Measurements from ENCODE around the gene RETN.

Gene RETN

DNA sequence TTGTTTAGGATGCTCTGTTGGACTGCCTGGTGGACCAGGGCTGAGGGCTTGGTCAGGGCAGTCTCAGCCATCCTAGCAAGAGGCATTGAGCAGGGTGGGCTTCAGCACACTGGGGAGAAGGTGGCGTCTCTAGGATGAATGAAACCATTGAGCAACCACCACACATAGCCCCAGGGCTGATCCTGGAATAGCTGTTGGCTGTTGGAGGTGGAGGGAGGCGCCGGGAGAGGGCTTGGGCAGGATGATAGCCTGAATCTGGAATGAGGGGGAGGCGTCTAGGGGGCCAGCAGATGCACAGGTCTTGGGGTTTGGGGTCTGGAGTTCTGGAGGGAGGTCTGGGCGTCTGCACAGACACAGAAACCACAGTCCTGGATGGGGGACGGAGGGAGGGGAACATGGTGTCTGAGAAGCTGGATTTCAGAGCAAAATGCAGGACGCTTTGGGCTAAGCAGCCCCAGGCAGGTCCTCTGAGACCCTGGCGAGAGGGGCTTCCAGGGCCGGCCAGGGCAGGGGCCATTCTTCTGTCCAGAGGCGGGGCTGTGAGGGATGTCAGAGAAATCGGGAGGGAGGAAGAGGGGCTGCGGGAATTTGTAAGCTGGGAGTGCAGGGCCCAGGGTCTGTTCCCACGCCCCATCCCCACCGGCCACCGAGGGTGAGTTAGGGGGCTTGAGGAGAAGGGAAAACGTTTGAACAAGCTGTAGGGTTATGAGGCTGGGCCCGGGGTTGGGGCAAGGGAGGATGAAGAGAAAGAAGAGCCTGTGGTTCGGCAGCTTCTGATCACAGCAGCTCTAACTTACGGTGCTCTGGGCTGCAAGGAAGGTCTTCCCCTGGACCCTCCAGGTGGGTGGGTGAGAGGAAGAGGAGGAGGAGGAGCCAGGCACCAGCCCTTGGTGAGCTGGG, 16.9 kb downstream of the RETN start:
- DNase-seq, result no peak

DNA sequence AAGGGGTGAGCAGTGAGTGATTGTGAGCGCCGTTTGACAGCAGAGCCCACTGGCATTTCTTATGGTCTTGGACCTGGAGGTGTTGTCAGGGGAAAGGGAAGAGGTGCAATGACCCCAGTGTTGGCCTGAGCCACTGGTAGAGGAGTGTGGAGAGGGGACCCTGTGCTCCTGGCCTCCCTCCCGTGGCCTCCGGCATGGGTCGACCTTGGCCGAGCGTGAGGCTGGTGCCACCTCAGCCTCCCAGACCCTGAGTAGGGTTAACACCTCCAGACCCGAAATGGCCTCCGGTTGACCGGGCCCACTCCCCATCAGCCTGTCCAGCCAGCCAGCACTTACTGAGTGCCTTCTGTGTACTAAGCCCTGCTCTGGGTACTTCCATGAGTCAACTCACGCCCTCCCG, 18.3 kb downstream of the RETN start:
- no peak for DNase-seq

DNA sequence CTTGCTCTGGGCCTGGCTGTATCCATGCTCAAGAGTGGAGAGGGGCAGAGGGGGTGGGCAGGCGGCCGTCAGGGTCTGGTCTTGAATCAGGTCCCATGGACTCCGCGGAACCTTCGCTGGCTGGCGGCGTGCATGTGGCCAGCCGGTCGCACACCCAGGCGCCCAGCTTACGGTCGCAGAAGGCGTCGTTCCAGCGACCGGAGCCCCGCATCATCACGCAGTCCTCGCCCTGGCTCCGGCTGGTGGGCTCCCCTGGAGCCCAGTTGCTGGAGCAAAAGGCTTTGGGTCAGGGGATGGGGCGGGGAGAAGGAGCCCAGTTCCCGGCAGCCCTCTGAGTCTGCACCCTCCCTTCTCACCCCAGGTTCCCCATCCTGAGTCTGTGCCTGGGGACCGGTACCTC, 20.3 kb downstream of the RETN start:
- no peak for DNase-seq

DNA sequence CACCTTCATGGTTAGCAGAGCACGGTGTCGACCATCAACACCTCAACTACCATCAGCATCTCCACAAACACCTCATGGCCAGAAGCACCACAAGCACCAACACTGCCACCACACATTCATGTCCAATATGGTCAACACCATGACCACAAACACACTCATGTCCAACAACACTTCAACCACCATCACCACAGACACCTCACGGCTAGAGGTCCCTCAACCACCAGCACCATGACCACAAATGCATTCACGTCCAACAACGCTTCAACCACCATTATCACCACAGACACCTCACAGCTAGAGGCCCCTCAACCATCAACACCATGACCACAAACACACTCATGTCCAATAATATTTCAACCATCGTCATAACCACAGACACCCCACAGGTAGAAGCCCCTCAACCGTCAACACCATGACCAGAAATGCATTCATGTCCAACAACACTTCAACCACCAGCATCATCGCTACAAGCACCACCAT, 22.0 kb downstream of the RETN start:
- no peak for DNase-seq

DNA sequence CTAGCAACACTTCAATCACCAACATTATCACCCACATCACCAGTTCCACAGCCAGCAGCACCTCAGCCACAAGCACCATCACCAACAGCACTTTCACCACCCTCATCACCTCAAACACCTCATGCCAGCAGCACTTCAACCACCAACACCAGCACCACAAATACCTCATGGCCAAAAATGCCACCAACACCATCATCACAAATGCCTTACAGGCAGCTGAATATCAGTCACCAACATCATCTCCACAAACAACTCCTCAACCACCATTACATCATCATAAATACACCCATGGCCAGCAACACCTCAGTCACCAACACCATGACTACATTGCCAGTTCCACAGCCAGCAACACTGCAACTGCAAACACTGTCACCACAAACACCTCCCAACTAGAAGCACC, 22.6 kb downstream of the RETN start:
- DNase-seq, result no peak

DNA sequence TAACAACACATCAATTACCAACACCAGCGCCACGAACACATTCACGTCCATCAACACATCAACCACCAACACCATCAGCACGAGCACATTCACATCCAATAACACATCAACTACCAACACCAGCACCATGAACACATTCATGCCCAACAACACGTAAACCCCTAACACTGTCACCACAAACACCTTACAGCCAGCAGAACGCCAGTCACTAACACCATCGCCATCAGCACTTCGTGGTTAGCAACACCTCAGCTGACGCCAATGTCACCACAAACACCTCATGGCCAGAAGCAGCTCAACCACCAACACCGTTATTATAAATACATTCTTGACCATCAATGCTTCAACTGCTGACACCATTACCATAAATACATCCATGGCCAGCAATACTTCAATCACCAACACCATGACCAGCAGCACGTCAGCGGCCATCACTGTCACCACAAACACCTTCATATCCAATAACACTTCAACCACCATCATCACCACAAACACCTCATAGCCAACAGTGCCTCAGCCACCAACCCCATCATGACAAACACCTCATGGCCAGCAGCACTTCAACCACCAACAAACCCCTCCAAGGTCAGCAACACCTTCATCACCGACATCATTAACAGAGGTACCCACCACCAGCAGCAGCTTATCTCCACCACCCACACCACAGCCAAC, 23.7 kb downstream of the RETN start:
- no peak for DNase-seq

DNA sequence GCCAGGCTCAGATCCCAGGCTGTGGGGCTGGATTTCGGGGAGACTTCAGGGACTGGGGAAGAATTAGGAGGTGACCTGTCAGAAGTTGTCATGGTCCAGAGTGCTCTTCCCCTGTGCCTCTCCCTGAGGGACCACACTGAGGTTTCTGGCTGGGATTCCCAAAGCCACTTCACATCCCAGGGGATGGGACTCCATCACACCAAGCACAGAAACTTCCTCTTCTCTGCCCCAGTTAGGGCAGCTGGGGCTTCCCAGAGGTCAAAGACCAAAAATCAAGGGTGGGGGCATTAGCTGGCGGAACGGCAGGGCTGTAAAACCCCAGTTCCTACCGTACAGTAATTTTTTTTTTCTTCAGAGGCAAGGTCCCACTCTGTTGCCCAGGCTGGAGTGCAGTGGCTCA, 25.6 kb downstream of the RETN start:
- DNase-seq, result no peak

DNA sequence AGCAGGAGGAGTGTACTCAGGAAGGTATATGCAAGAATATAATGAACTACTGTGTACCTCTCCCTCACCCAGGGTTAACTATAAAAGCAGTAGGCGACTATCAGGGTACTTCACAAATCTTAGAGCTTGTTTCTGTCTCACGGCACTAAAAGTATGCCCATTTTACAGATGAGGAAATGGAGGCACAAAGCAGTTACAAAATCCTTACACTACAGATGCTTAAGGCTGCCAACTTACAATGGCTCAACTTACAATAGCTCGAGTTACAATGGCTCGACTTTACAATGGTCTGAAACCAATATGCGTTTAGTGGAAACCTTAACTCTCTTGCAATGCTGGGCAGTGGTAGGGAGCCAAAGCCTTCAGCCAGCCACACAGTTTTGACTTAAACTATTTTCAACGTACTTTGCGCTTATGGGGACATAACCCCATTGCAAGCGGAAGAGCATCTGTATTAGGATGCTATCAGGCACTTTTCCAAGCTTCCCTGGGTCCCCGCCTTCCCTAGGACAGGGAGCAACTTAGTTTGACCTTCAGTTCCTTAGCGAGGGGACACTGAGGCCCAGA, 29.0 kb downstream of the RETN start:
- no peak for DNase-seq

DNA sequence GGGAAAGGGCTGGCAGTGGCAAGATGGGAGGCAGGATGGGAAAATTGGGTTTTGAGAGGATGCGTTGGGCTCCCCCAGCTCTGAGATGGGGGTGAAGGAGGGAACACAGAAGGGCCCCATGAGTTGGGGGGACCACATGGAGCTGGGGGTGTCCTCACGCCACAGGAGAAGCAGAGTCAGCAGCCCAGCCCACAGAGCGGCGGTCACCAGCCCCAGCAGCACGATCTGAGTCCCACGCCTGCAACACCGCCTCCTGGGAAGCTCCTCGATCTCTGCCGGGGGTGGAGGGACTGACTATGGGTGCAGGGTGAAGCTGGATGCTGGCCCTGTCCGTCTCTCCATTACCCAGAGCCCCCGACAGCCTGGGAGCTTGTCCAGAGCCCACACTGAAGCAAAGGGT, 29.7 kb downstream of the RETN start:
- no peak for DNase-seq

DNA sequence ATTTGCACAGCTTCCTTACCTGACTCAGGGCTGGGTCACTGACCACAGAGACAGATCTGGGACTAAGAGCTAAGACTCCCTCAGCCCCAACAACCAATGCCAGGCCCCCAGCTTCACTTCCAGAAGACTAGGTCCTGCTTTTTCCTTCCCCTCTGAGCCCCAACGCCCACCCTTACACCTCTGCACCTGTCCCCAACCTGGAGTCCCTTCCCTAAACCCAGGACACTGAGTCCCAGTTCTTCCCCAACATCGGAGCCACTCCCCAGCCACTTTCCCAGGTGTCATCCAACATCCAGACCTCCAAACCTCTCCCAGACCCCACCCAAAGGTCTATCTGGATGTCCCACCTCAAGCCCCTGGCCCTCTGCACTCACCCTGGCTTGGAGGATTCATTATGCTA, 30.2 kb downstream of the RETN start:
- no peak for DNase-seq

DNA sequence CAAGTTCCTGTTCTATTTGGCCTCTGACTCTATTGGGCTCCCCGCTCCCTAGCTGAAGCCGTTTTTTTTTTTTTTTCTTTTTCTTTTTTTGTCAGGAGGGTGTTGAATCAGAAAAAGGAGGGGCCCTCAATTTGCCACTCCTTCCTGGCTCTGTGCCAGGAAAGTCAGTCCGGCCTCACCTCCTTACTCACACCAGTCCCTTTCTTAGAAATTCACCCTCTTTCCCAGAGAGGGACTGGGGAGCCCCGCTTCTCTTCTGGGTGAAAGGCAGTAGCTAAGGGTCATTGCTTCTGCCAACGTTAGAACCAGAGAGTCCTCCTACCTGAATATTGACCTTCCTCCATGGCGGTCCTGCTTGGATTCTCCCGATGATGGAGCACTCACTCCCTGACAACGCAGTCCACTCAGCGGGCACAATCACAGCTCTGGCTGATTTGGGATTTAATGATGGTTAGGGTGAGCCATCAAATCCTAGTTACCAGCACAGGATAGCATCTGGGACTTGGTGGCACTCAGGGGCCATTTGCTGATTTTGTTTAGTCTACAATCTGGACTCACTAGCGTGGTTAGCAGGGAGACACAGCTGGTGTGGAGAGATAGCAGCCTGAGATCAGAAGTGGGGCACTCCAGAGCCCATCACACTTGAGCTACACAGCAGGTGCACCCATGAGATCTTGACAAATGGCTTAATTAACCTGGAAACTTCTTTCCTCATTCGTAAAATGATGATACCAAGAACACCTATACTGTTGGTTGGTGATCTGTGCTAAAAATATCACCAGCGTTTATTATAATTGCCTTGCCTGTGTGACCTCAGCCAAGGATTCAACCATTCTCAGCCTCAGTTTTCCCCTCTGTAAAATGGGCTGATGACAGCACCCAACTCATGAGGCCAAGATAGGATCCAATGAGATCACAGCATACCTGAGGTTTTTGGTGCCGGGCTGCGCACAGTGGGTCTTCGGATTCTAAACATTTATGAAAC, 30.9 kb downstream of the RETN start:
- no peak for DNase-seq

DNA sequence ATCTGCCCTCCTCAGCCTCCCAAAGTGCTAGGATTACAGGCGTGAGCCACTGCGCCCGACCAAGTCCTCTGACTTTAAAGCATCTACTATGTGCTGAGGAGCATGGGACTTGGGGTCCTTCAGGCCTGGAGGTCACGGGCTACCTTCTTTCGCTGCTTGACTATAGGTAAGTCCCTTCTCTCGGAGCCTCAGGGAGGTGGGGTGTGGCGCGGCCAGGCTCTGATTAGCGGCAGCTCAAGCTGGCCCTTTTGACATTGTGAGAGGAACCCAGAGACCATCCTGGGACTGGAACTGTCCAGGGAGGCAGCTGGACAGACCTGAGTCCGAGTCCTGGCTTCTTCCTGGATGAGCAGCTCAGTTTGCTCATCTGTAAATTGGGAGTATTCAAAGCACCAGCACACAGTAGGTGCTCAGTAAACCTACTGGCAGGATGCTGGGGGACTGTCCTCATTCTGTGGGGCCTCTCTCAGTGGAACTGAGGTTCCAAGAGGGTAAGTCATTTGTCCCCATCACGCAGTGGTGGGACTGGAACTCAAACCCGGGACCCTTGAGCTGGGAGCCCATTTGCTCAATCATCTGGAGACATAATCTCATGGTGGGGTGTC, 32.3 kb downstream of the RETN start:
- DNase-seq, result no peak

DNA sequence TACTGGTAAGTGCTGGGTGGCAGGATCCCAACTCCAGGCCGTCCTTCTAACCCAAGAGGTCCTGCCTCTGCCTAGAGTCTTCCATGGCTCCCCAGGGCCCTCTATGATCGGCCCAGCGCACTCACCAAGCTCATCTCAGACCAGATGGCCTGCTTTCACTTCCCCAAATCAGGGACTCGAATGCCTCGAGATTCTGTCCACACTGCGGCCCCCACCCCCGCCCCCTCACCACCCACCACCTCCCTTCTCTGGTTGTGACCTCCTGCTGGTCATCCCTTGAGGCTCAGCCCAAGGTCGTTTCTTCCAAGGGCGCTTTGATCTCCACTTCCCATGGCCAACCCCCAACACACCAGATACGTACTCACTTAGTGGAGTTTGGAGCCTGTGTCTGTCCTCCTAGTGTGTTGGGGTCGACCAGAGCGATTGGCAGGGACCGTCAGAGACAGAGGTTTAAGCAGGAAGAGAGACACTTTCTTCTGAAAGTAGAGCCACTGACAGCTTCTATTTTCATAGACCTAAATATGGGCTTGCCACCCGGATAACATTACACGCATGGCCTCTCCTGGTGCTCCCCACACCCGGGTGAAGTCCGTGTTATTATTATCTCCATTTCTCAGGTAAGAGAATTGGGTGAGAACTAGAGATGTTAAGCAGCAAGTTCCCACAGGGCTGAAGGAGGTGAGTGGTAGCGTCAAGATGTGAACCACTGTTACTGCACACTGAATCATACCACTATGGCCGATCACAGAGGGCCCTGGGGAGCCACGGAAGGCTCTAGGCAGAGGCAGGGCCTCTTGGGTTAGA, 33.0 kb downstream of the RETN start, which contains the start of gene FCER2:
Gene FCER2, minus strand, starts transcription at position 478 of the 804 bp plus-strand sequence. CDS start 2,371 bp downstream, outside the sequence.
- DNase-seq, result no peak

DNA sequence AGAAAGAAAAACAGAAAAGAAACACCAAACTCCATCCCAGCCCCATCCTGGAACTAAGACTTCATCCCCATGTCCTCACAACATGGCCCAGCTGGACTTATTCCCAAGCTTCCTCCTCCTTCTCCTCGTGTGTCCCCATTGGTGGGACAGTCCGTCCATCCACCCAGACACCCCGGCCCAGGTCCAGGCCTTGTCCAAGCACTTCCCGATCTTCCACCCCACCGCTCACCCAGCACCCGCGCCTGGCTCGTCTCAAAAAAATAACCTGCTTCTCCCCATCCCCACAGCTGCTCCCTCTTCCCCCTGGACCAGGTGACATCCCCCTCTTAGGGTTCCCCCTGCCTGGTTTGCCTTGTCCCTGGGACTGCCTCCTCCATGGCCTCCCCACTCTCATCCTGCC, 34.5 kb downstream of the RETN start:
- no peak for DNase-seq

DNA sequence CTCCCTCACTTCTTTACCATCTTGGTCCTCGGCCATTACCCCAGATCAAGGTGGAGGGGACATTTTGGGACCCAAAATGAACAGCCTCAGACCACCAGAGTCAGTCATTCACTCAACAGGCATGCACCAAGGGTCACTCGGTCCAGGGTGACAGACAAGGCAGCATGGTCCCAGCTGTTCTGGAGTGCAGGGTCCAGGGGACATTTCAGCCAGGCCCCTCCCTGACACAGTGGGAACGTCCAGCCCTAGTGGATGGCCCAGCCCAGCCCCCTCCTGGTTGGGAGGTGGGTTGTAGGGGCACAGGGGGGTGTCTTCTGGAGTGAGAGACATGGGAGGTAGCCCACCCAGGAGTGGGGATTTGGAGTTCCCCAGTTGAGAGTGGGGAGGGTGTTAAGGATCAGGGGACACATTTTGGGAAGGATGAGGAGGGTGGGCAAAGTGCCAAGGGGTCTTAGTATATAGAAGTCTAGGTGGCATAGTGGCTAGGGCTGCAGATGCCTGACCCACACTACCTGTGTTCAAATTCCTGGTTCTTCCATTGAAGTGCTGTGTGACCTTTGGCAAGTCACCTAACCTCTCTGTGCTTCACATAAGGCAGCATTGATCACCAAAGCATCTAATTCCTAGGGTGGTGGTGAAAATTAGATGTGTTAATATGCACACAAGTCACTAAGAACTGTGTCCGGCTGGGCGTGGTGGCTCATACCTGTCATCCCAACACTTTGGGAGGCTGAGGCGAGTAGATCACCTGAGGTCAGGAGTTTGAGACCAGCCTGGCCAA, 35.6 kb downstream of the RETN start:
- no peak for DNase-seq

DNA sequence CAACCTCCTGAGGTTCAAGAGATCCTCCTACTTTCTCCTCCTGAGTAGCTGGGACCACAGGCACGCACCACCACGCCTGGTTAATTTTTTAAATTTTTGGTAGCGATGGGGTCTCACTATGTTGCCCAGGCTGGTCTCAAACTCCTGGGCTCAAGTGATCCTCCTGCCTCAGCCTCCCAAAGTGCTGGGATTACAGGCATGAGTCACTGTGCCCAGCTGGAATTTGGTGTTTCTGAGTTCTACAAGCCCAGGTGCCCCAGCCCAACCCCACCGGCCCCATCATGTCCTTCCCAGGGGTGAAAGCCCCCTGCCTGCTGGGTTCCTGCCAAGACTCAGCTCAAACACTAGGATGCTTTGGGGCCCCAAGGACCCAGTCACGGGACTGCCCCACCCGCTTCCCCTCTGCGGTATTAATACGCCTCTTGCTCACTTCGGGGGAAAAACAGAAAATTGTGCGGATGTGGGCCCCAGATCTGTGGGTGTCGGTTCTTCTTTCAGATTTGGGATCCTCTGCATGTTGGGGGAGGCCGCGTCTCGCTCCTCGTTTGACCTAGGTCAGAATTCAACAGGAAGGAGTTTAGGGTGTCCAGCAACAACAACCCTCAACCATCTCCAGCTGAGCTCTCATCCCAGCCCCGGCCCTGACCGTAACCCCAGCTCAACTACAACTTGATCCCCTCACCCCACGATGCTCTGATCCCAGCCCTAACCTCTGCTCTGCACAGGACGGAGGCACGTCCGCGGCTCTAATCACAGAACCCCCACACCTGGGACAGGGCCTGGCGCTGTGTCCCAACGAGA, 36.7 kb downstream of the RETN start:
- DNase-seq, result no peak

DNA sequence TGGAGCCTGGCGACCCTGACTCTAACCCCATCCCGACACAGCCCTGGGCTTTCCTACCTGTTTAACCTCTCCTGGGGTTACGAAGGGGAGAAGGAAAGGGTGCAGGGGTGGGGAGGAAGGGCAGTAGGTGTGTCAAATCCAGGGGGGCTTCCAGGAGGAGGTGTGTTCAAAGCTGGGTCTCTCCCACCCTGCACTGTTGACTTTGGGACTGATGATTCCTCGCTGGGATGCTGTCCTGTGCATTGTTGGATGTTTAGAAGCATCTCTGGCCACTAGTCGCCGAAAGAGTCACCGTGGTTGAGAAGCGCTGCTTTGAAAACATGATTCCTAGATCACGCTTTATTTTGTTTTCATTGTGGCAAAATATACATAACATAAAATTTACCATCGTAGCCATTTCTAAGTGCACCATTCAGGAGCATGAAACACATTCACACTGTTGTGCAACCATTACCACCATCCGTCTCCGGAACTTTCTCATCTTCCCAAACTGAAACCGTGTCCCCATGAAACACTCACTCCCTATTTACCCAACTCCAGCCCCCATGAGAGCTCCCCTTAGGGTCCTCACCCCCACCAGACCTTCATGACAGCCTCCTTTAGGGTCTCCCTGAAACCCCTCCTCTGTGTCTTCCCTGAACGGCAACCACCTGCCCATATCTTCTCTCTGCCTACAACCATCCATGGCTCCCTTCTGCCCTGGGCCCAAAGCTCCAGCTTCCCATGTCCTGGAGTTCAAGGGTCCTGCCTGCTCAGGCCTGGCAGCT, 37.5 kb downstream of the RETN start:
- DNase-seq, result no peak

DNA sequence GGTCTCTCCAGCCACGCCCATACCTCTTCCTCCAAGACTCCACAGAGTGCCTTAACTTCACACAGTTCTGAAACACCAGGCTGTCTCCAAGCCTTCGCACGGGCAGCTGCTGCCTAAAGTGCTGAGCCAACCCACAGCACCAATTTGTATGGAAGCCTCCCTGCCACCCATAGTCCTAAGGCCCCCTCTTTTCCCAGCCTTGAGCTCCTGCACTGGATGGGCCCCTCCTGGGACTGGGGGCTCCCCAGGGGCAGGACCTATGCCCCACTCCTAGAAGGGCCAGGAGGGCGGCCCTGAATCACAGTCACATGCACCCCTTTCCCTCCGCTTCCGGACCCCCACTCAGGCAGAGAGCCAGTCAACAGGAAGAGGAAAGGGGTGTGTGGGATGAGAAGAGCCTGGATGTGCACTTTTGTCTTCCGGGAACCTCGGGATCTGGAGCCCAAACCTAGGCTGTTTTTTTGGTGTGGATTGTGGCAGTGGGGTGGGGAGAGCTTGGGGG, 38.2 kb downstream of the RETN start:
- DNase-seq, result no peak

Measured in NCI-H446 treated with DMSO at 0.1 percent for 48 hours (cell line).